A673 (cell line): Measurements from ENCODE around the gene SMURF1. TPM values are rescaled to one million over a fixed set of nuclear protein-coding genes. Genes with fewer than 3 reads are reported as not detected.

ENCODE experiments used
- BruUV-seq: library from RNA; stranded (reverse); fragments of 400-500 nt; replicated peaks from 2 replicates; lab custom pipeline; 2021; lab: Mats Ljungman, UMichigan
- CTCF ChIA-PET: fragments of 300-600 bp; sonication (Branson Sonifier 250); formaldehyde crosslinking; loops from one replicate; lab custom pipeline; 2022; ENCODE audit warnings: antibody characterized with exemption; lab: Charles Lee
- POLR2A ChIA-PET: fragments of 300-600 bp; sonication (Branson Sonifier 250); formaldehyde crosslinking; loops from one replicate; lab custom pipeline; 2022; ENCODE audit warnings: antibody characterized with exemption; ENCODE audit not compliant: low non-redundant PET; lab: Charles Lee
- DNase-seq: peaks from one replicate; pipeline ENCODE4 v3.0.0-alpha.2; 2015; ENCODE audit warnings: low spot score
- H3K27ac ChIP-seq: fragments of 200-600 bp; sonication (generic); 2 replicates; pipeline ENCODE4 v1.5.1; 2016; ENCODE audit warnings: mixed run types, low read depth, mild to moderate bottlenecking, mixed read lengths, antibody characterized with exemption, low read length; ENCODE audit not compliant: poor library complexity, severe bottlenecking
- H3K27me3 ChIP-seq: fragments of 200-600 bp; sonication (generic); replicated peaks from 2 replicates; pipeline ENCODE4 v1.6.1; 2017; ENCODE audit warnings: mixed run types, low read depth, mild to moderate bottlenecking, mixed read lengths, antibody characterized with exemption, low read length; ENCODE audit not compliant: insufficient read depth, poor library complexity
- H3K36me3 ChIP-seq: fragments of 200-600 bp; sonication (generic); 2 replicates; pipeline ENCODE4 v1.6.1; 2016; ENCODE audit warnings: mixed run types, mild to moderate bottlenecking, mixed read lengths, antibody characterized with exemption, low read length; ENCODE audit not compliant: insufficient read depth, poor library complexity, severe bottlenecking
- H3K4me1 ChIP-seq: fragments of 200-600 bp; sonication (generic); 2 replicates; pipeline ENCODE4 v1.6.1; 2017; ENCODE audit warnings: mixed run types, mild to moderate bottlenecking, mixed read lengths, antibody characterized with exemption, low read length; ENCODE audit not compliant: insufficient read depth, poor library complexity, severe bottlenecking
- H3K4me3 ChIP-seq: fragments of 200-600 bp; sonication (generic); 2 replicates; pipeline ENCODE4 v1.5.1; 2016; ENCODE audit warnings: low read depth, mixed run types, mild to moderate bottlenecking, mixed read lengths, low read length; ENCODE audit not compliant: poor library complexity, severe bottlenecking
- H3K9me3 ChIP-seq: fragments of 200-600 bp; sonication (generic); 2 replicates; pipeline ENCODE4 v1.6.1; 2016; ENCODE audit warnings: mixed run types, low read depth, mild to moderate bottlenecking, mixed read lengths, antibody characterized with exemption, low read length; ENCODE audit not compliant: poor library complexity, severe bottlenecking
- EZH2 ChIP-seq: fragments of 200-600 bp; sonication (generic); IDR thresholded peaks from 2 replicates; pipeline ENCODE4 v1.6.1; 2017; ENCODE audit warnings: borderline replicate concordance, low read depth, mild to moderate bottlenecking, mixed read lengths, antibody characterized with exemption, low read length; ENCODE audit not compliant: poor library complexity, severe bottlenecking
- intact Hi-C: fragments of 100-400 bp; cut with micrococcal nuclease; formaldehyde crosslinking; loops from one replicate; pipeline ENCODE4 v1.10.0; 2022; ENCODE audit not compliant: unreplicated experiment
- total RNA-seq: library from RNA; stranded (reverse); gene quantifications from 2 replicates; pipeline ENCODE4 v1.2.3, GENCODE V29; 2021
- TF ChIP-seq, protein P1 (sequence below): fragments of 300-800, 200-600 bp; sonication (generic); conservative IDR thresholded peaks from 2 replicates; pipeline ENCODE4 v1.5.1; 2017; ENCODE audit warnings: low read depth, mild to moderate bottlenecking, antibody characterized with exemption, low read length, moderate library complexity, mixed read lengths

Gene SMURF1
- total RNA-seq, 1 experiment from 2014 or later = 16.5 TPM

DNA sequence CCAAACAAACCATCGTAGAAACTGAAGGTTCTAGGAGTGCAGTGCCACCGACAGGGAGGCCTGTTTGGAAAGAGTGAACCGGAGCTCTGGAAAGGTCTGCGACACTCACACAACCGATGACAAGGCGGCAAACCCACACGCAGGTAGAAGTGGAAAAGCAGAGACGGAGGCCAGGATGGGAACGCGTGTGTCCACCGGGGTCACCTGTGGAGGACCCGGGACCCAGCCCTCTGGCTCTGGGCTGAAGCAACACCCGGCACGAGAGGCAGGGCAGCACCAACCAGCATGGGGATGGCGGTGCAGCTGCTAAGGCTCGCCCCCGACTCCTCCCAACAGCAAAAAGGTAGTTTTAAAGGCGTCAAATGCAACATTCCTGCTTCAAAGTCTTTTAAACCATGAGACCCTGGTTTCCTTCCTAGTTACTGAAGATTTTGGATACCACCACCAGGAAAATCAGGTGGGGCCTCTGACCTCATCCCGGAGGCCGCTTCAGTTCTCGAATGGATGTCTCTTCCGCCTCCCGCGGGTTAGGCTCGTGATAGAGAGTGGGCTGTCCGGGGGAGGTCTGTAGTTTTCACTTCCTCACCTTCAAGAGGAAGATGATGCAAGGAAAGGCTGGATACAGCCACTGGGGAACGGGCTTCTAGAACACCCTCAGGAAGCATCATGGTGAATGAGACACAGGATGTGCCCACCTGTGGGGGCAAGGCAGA, 115.5 kb downstream of the SMURF1 start:
- Histone ChIP-seq H3K27ac (no peak overlapping the region), H3K9me3 (no peaks in the 10 kb centered on the region), H3K4me1 (no peaks in the 10 kb centered on the region), H3K27me3 (no peaks in the 10 kb centered on the region), H3K36me3 (peaks cover 56% of the 10 kb centered on the region), H3K4me3 (no peak overlapping the region)
- ChIA-PET POLR2A (no interaction called here), CTCF (no interaction called here)
- no TSS peak for BruUV-seq
- TF ChIP-seq, protein P1, sequence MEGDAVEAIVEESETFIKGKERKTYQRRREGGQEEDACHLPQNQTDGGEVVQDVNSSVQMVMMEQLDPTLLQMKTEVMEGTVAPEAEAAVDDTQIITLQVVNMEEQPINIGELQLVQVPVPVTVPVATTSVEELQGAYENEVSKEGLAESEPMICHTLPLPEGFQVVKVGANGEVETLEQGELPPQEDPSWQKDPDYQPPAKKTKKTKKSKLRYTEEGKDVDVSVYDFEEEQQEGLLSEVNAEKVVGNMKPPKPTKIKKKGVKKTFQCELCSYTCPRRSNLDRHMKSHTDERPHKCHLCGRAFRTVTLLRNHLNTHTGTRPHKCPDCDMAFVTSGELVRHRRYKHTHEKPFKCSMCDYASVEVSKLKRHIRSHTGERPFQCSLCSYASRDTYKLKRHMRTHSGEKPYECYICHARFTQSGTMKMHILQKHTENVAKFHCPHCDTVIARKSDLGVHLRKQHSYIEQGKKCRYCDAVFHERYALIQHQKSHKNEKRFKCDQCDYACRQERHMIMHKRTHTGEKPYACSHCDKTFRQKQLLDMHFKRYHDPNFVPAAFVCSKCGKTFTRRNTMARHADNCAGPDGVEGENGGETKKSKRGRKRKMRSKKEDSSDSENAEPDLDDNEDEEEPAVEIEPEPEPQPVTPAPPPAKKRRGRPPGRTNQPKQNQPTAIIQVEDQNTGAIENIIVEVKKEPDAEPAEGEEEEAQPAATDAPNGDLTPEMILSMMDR = no peak
- TF ChIP-seq EZH2 = no peak
- DNase-seq = no peak
- intact Hi-C loops = loop anchor here (10.0 kb wide), 1 partner anchor 64 kb away; no protein-coding TSS in a partner anchor

DNA sequence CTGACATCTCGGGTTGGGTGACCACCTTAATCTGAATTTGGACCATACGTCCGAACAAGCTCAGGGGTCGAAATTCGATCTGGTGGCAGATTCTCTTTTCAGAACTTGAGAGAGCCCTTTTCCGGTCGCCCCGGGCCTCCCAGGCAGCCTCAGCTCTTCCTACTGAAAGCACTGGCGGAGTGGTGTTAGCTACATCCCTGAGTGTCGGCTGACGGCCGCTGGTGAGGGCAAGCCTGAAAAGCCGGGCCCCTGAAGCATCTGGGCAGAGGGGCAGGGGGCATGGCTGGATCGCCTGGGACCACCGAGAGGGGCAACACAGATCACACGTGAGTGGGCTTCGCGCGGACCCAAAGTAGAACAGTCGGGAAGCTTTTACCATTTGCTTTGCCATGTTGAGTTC, 116.1 kb downstream of the SMURF1 start:
- H3K36me3 ChIP-seq = peaks cover 50% of the 10 kb centered on the region
- TF ChIP-seq EZH2 = no peak
- TF ChIP-seq, protein P1 = no peak
- intact Hi-C loops = loop anchor here (10.0 kb wide), 1 partner anchor 63 kb away; no protein-coding TSS in a partner anchor
- no peaks in the 10 kb centered on the region for H3K9me3 ChIP-seq
- no peaks in the 10 kb centered on the region for H3K27me3 ChIP-seq
- ChIA-PET CTCF (no interaction called here), POLR2A (no interaction called here)
- BruUV-seq = no TSS peak
- H3K27ac ChIP-seq = no peak overlapping the region
- H3K4me1 ChIP-seq = no peaks in the 10 kb centered on the region
- no peak for DNase-seq
- no peak overlapping the region for H3K4me3 ChIP-seq

DNA sequence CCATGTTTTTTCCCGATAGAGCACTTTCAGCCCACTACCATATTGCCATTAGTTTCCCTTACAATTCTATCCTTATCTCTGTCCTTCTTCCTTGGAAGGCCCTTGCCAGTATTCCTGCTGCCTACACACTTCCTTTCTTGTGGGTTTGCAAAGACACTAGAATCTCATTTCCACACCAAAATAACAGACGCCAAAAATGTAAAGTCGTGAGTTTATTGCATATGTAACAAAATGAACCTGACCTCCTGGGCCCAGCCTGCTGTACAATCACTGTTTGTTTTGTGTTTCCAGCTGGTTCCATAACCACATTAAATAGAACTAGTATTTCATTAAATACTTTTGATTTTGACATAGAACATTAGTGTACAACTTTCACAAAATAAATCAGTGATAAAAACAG, 116.7 kb downstream of the SMURF1 start:
- intact Hi-C loops = loop anchor here (10.0 kb wide), 1 partner anchor 62 kb away; no protein-coding TSS in a partner anchor
- no TSS peak for BruUV-seq
- no peak overlapping the region for H3K27ac ChIP-seq
- peaks cover 2% of the 10 kb centered on the region for H3K4me1 ChIP-seq
- H3K4me3 ChIP-seq = no peak overlapping the region
- ChIA-PET CTCF (no interaction called here), POLR2A (no interaction called here)
- no peaks in the 10 kb centered on the region for H3K9me3 ChIP-seq
- H3K36me3 ChIP-seq = peaks cover 46% of the 10 kb centered on the region
- TF ChIP-seq EZH2 = no peak
- TF ChIP-seq, protein P1 = no peak
- no peak for DNase-seq
- H3K27me3 ChIP-seq = no peaks in the 10 kb centered on the region
